ENCODE results near the gene RNF207.

DNA sequence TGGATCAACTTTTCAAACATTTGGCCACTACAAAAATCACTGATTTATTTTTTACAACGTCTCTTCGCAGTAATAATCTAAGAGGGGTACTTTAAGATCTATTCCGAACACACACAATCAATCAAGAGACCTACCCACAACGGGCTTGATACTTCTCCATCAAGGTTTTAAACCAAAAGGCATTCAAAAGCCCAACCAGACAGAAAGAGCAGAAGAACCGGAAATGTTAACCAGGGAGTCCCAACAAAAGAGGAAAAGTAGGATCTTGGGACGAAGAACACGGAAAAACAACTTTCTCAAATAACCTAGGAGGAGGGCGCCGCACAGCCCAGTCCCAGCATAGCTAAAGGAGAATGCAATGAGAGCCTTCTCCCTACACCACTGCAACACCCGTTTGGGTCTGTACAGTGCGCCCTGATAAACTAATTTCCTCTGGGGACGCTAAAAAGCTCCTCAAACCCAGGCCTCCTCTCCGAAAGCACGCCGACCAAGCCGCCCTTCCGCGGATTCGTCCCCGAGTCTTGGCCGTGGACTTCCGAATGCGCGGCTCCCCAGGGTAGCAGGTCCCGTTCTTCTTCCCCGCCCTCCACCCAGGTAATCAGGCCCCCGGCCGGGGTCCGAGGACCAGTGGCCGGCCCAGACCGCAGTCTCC is 7.1 kb upstream of the RNF207 start:
- TF ChIP-seq CTCF (IDR thresholded peaks at IDR 0.05) (no peak), POLR2A (IDR thresholded peaks at IDR 0.05) (no peak)
